Activated naive CD8-positive, alpha-beta T cell (primary cell): Measurements from ENCODE around the gene MAPKAPK5.
"Not testable (repeated sequence)": the region's sequence is repeated elsewhere in the genome, so short reads cannot be mapped to it uniquely, and the experiment has no call there.

Experiments used
- H3K27ac Mint-ChIP-seq: one replicate; pipeline ENCODE4 v1.8.0; 2021; ENCODE audit warnings: mixed read lengths
- H3K27me3 Mint-ChIP-seq: one replicate; pipeline ENCODE4 v1.8.0; 2021; ENCODE audit warnings: mixed read lengths
- H3K36me3 Mint-ChIP-seq: one replicate; pipeline ENCODE4 v1.8.0; 2021; ENCODE audit warnings: mixed read lengths
- H3K4me1 Mint-ChIP-seq: one replicate; pipeline ENCODE4 v1.8.0; 2021; ENCODE audit warnings: low read depth, mixed read lengths
- H3K4me3 Mint-ChIP-seq: one replicate; pipeline ENCODE4 v1.8.0; 2021; ENCODE audit warnings: mild to moderate bottlenecking, mixed read lengths
- H3K9me3 Mint-ChIP-seq: one replicate; pipeline ENCODE4 v1.8.0; 2021; ENCODE audit warnings: low read depth, mixed read lengths

MAPKAPK5 gene

DNA sequence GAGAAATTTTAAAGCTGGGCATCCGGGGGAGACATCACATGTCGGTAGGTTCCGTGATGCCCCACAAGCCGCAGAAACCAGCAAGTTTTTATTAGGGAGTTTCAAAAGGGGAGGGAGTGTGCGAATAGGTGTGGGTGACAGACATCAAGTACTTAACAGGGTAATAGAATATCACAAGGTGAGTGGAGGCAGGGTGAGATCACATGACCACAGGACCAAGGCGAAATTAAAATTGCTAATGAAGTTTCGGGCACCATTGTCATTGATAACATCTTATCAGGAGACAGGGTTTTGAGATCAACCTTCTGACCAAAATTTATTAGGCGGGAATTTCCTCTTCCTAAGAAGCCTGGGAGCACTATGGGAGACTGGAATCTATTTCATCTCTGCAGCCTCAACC, 21.2 kb upstream of the MAPKAPK5 start:
- not testable (repeated sequence) for H3K4me1 Mint-ChIP-seq, H3K27ac Mint-ChIP-seq, H3K4me3 Mint-ChIP-seq, H3K9me3 Mint-ChIP-seq, H3K27me3 Mint-ChIP-seq, H3K36me3 Mint-ChIP-seq

DNA sequence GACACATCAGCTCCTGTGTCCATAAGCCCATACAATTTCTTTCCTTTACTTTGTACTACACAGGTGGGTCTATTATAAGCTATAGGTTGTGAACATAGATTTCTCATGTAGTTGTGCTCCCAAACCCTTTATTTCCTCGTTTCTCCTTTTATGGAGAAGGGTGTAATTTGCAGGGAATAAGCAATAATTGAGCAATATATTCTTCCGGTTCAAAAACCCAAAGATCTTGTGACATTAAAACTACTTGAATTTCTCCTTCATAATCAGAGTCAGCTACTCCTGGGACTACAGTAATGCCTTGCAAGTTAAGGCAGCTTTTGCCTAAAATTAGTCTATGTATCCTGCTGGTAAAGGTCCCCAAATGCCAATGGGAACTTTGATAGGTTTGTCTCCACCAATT, 19.1 kb upstream of the MAPKAPK5 start:
- H3K27me3 Mint-ChIP-seq: peaks cover 5% of the 10 kb centered on the region
- H3K4me3 Mint-ChIP-seq: no peak overlapping the region

DNA sequence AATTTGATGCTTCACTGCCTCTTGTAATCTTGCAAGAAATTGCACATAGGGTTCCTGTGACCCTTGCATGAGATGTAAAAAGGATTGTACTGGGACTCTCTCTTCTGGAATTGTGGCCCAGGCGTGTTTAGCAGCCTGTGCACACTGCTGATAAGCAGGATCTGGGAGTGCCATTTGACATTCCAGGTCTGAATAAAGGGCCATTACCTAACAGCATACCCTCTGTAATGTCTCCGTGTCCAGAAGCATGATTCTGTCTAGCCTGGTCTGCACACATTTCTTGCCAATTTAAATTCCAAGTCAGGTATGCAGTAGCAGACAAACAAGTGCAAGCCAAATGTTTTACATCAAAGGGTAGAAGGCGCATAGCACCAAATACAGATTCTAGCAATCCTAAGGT, 18.1 kb upstream of the MAPKAPK5 start:
- Mint-ChIP-seq H3K9me3 (no peaks in the 10 kb centered on the region), H3K4me1 (no peaks in the 10 kb centered on the region), H3K27ac (no peak overlapping the region), H3K27me3 (peaks cover 5% of the 10 kb centered on the region), H3K4me3 (no peak overlapping the region), H3K36me3 (no peaks in the 10 kb centered on the region)

More for the DNA sequence above, 19.1 kb upstream of the MAPKAPK5 start:
- no peaks in the 10 kb centered on the region for H3K4me1 Mint-ChIP-seq
- H3K36me3 Mint-ChIP-seq: no peaks in the 10 kb centered on the region
- no peaks in the 10 kb centered on the region for H3K9me3 Mint-ChIP-seq
- no peak overlapping the region for H3K27ac Mint-ChIP-seq

DNA sequence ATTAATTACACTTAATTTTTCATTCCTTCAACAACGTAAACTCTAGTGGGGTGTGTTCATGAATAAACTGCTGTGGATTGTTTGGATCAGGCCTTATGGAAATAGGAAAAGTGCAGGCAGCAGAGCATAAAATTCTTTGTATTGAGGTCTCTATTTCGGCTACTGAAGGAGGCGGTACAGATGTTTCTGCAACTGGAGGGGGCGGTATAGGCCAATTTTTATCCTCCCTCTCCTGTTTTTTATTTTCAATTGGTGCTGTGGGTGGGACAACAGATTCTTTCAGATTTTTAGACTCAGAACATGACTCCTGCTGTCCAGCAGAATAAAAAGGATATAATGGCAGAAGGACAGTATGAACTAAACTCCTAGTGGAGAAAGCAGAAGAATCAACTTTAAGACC, 17.7 kb upstream of the MAPKAPK5 start:
- not testable (repeated sequence) for H3K4me3 Mint-ChIP-seq, H3K27me3 Mint-ChIP-seq, H3K27ac Mint-ChIP-seq, H3K36me3 Mint-ChIP-seq, H3K4me1 Mint-ChIP-seq, H3K9me3 Mint-ChIP-seq

DNA sequence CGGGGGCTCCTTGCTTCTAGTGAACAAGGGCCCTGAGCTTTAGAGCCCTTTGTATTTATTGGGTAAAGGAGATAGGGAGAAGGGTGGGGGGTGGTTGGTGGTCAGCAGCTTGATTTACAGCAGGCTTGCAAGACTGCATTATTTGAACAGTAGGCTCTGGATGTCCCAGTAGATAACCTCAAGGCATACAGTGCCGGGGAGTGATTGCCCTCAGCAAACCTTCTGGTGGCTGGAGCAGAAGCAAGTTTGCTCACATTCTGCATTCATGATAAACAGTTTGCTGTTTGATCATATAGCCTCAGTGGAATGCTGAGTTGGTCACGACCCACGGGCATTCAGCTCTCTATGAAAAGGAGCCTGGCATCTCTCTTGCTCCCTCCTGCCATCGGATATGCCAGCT, 16.5 kb upstream of the MAPKAPK5 start:
- H3K9me3 Mint-ChIP-seq: no peaks in the 10 kb centered on the region
- H3K27ac Mint-ChIP-seq: no peak overlapping the region
- H3K4me1 Mint-ChIP-seq: no peaks in the 10 kb centered on the region
- H3K4me3 Mint-ChIP-seq: no peak overlapping the region
- H3K27me3 Mint-ChIP-seq: peaks cover 4% of the 10 kb centered on the region
- no peaks in the 10 kb centered on the region for H3K36me3 Mint-ChIP-seq

DNA sequence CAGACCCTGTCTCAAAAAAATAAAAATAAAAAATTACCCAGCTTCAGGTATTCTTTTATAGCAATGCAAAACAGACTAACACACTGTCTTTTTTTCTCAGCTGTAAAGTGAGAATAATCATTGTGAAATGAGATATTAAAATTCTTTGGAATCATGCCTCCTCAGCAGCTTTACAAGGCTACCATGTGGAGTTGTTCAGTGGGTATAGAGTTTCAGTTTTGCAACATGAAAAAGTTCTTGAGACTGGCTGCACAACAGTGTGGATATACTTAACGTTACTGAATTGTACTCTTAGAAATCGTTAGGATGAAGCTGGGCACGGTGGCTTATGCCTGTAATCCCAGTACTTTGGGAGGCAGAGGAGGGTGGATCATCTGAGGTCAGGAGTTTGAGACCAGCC, 15.7 kb upstream of the MAPKAPK5 start:
- no peak overlapping the region for H3K27ac Mint-ChIP-seq
- no peaks in the 10 kb centered on the region for H3K4me1 Mint-ChIP-seq
- no peaks in the 10 kb centered on the region for H3K36me3 Mint-ChIP-seq
- H3K4me3 Mint-ChIP-seq: no peak overlapping the region
- H3K27me3 Mint-ChIP-seq: peaks cover 4% of the 10 kb centered on the region
- H3K9me3 Mint-ChIP-seq: no peaks in the 10 kb centered on the region

DNA sequence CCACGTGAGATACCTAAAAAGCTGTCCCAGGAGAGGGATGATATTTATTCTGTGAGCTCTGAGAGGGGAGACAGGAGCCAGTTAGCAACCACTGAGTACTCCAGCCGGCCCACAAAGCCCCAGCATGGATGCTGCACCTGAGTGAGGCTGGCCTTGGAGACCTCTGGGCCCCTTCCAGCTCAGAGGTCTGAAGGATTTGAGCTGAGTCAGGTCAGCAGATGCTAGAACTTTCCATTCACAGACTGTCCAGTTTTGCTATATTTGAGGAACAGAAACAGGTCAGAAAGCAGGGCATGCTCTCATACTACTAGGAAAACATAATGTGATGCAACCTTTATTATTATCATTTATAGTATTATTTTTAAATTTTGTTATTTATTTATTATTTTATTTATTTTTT, 15.0 kb upstream of the MAPKAPK5 start:
- Mint-ChIP-seq H3K27me3 (peaks cover 4% of the 10 kb centered on the region), H3K36me3 (no peaks in the 10 kb centered on the region), H3K9me3 (no peaks in the 10 kb centered on the region), H3K4me1 (no peaks in the 10 kb centered on the region), H3K27ac (no peak overlapping the region), H3K4me3 (no peak overlapping the region)

DNA sequence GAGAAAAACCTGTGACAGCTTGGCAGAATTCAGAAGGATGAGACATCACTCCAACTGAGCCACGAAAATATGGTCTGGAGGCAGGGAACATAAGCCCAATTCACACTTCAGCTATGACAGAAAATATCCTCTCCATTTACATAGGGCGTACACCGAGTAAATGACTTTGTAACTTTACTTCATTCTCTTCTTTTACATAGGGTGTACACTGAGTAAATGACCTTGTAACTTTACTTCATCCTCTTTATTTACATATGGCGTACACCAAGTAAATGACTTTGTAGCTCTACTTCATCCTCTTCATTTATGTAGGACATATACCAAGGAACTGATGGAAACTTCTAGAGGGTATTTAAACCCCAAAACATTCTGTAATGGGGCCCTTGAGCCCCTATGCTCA, 14.1 kb upstream of the MAPKAPK5 start:
- peaks cover 2% of the 10 kb centered on the region for H3K27me3 Mint-ChIP-seq
- no peaks in the 10 kb centered on the region for H3K36me3 Mint-ChIP-seq
- no peak overlapping the region for H3K4me3 Mint-ChIP-seq
- H3K27ac Mint-ChIP-seq: no peak overlapping the region
- H3K4me1 Mint-ChIP-seq: no peaks in the 10 kb centered on the region
- H3K9me3 Mint-ChIP-seq: no peaks in the 10 kb centered on the region

DNA sequence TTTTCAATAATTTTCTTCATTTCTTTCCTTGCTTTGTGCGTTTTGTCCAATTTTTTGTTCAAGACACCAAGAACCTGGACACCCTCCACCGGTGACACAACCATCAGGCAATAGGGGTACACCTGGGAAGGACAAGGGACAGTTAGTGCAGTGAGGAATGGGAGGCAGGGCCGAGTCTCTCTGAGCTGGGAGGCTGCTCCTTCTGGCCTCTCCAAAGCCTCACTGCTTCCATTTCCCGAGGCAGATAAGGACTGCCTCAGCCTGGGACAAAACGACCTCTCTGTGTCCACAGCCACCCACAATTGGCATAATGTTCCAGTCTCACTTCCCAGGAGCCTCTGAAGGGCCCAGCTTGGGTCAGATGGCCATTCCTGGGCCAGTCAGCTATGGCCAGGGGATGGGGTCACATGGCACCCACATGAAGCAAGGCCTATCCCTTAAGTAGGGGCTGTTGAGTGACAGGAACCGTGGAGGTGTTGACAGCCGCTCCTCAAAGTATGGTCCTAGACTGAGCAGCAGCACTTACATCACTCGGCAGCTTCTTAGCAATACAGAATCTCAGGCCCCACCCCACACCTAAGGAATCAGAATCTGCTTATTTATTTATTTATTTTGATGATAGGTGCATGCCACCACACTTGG, 13.6 kb upstream of the MAPKAPK5 start:
- Mint-ChIP-seq H3K4me1 (no peaks in the 10 kb centered on the region), H3K4me3 (no peak overlapping the region), H3K27ac (no peak overlapping the region), H3K9me3 (no peaks in the 10 kb centered on the region), H3K36me3 (no peaks in the 10 kb centered on the region), H3K27me3 (no peaks in the 10 kb centered on the region)

DNA sequence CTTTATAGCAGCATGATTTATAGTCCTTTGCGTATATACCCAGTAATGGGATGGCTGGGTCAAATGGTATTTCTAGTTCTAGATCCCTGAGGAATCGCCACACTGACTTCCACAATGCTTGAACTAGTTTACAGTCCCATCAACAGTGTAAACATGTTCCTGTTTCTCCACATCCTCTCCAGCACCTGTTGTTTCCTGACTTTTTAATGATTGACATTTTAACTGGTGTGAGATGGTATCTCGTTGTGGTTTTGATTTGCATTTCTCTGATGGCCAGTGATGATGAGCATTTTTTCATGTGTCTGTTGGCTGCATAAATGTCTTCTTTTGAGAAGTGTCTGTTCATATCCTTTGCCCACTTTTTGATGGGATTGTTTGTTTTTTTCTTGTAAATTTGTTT, 12.4 kb upstream of the MAPKAPK5 start:
- H3K27me3 Mint-ChIP-seq, H3K36me3 Mint-ChIP-seq, H3K27ac Mint-ChIP-seq, H3K9me3 Mint-ChIP-seq, H3K4me3 Mint-ChIP-seq, H3K4me1 Mint-ChIP-seq: not testable (repeated sequence)

DNA sequence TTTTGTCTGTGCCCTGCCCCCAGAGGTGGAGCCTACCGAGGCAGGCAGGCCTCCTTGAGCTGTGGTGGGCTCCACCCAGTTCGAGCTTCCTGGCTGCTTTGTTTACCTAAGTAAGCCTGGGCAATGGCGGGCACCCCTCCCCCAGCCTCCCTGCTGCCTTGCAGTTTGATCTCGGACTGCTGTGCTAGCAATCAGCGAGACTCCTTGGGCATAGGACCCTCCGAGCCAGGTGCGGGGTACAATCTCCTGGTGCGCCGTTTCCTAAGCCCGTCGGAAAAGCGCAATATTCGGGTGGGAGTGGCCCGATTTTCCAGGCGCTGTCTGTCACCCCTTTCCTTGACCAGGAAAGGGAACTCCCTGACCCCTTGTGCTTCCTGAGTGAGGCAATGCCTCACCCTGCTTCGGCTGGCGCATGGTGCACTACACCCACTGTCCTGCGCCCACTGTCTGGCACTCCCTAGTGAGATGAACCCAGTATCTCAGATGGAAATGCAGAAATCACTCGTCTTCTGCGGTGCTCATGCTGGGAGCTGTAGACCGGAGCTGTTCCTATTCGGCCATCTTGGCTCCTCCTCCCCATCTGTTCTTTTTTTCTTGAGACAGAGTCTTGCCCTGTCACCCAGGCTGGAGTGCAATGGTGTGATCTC, 7.2 kb upstream of the MAPKAPK5 start:
- H3K36me3 Mint-ChIP-seq, H3K4me3 Mint-ChIP-seq, H3K27me3 Mint-ChIP-seq, H3K9me3 Mint-ChIP-seq: not testable (repeated sequence)
- Mint-ChIP-seq H3K4me1 (peaks cover 27% of the 10 kb centered on the region), H3K27ac (peak overlapping the region; percentile 16)

DNA sequence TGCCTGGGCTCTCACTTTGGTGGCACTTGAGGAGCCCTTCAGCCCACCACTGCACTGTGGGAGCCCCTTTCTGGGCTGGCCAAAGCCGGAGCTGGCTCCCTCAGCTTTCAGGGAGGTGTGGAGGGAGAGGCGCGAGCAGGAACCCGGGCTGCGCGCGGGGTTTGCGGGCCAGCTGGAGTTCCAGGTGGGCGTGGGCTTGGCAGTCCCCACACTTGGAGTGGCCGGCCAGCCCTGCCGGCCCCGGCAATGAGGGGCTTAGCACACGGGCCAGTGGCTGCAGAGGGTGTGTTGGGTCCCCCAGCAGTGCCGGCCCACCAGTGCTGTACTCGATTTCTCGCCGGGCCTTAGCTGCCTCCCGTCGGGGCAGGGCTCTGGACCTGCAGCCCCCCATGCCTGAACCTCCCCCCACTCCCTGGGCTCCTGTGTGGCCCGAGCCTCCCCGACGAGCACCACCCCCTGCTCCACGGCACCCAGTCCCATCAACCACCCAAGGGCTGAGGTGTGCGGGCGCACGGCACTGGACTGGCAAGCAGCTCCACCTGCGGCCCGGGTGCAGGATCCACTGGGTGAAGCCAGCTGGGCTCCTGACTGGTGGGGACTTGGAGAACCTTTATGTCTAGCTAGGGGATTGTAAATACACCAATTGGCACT, 6.4 kb upstream of the MAPKAPK5 start:
- H3K36me3 Mint-ChIP-seq, H3K27ac Mint-ChIP-seq, H3K4me3 Mint-ChIP-seq, H3K9me3 Mint-ChIP-seq, H3K27me3 Mint-ChIP-seq: not testable (repeated sequence)
- peaks cover 35% of the 10 kb centered on the region for H3K4me1 Mint-ChIP-seq

DNA sequence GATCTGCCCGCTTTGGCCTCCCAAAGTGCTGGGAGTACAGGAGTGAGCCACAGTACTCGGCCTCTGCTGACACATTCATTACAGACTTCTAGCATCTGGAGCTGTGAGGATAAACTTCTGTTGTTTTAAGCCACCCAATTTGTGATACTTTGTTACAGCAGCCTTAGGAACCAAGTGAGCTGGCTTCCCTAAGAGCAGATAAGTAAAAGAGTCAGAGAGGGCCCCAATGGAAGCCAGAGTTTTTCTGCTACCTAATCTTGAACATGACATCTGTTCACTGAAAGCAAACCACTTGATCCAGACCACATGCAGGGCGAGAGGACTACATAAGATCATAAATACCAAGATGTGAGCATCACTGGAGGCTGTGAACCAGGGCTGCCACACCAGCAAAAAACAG, 3.7 kb upstream of the MAPKAPK5 start:
- Mint-ChIP-seq H3K36me3 (peaks cover 3% of the 10 kb centered on the region), H3K4me1 (peaks cover 44% of the 10 kb centered on the region), H3K27me3 (no peaks in the 10 kb centered on the region), H3K9me3 (no peaks in the 10 kb centered on the region), H3K27ac (peak overlapping the region; percentile 73), H3K4me3 (peak overlapping the region; percentile 15)

DNA sequence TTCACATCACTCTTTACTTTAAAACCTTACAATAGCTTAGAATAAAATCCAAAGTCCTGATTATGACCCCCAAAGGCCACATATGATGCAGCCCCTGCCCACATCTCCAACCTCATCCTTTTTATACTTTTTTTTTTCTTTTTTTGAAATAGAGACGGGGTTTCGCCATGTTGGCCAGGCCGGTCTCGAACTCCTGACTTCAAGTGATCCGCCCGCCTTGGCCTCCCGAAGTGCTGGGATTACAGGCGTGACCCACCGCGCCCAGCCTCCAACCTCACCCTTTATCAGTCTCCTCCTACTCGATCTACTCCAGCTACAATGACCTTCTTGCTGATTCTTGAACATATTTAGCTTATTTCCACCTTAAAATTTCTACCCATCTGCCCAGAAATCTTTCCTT, 1.2 kb upstream of the MAPKAPK5 start:
- Mint-ChIP-seq H3K9me3 (no peaks in the 10 kb centered on the region), H3K36me3 (peaks cover 7% of the 10 kb centered on the region), H3K27me3 (no peaks in the 10 kb centered on the region), H3K4me3 (peak overlapping the region; percentile 97), H3K4me1 (peaks cover 51% of the 10 kb centered on the region), H3K27ac (peak overlapping the region; percentile 97)

DNA sequence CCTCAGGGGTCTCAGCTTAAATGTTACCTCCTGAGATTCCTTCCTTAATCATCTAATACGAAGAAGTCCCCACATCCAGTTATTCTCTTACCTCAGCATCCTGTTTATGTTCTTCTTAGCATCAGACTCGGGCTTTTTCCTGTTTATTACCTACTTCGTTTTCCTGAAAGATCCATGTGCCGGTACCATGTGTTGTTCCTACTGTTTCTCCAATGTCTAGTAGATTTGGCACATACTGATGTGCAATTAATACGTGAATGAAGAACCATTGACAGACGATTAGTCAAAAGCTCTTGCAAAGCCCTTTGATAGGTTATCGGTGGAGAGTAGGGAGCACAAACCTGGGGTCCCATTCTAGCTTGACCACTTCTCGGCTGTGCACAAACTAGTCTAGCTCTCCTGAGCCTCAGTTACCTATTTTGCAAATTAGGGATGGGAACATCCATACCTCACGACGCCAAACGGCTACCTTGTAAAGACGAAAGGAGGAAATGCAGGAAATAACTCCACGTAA, 735 bp upstream of the MAPKAPK5 start:
- Mint-ChIP-seq H3K9me3 (no peaks in the 10 kb centered on the region), H3K4me3 (peak overlapping the region; percentile 97), H3K4me1 (peaks cover 51% of the 10 kb centered on the region), H3K27me3 (no peaks in the 10 kb centered on the region), H3K27ac (peak overlapping the region; percentile 97), H3K36me3 (peaks cover 7% of the 10 kb centered on the region)
